GM19438 (cell line): ENCODE measurements around the gene TMEM161A.
"Not testable (repeated sequence)": the region's sequence is repeated elsewhere in the genome, so short reads cannot be mapped to it uniquely, and the experiment has no call there.

Experiments
- ATAC-seq: cut with Tn5 transposase; IDR thresholded peaks from one replicate; pipeline ENCODE4 v1.9.1; 2021; ENCODE audit warnings: low read depth; ENCODE audit not compliant: unreplicated experiment

TMEM161A gene

GRCh38 chr19:19155495-19156219 lies 17.4 kb upstream of the TMEM161A start:
- ATAC-seq: no peak

- no peak for ATAC-seq
Observed at GRCh38 chr19:19154768-19155494, 16.7 kb upstream of the TMEM161A start.

GRCh38 chr19:19152668-19153384 lies 14.5 kb upstream of the TMEM161A start:
- no peak for ATAC-seq

GRCh38 chr19:19151418-19151817 lies 13.1 kb upstream of the TMEM161A start:
- no peak for ATAC-seq

- no peak for ATAC-seq
Observed at GRCh38 chr19:19149435-19149834, 11.2 kb upstream of the TMEM161A start.

GRCh38 chr19:19148504-19148903 lies 10.2 kb upstream of the TMEM161A start:
- not testable (repeated sequence) for ATAC-seq

GRCh38 chr19:19147344-19147743 lies 9.1 kb upstream of the TMEM161A start:
- ATAC-seq: no peak

- no peak for ATAC-seq
Observed at GRCh38 chr19:19146865-19147264, 8.6 kb upstream of the TMEM161A start.

GRCh38 chr19:19145684-19146608 lies 7.7 kb upstream of the TMEM161A start:
- no peak for ATAC-seq

- ATAC-seq: no peak
Observed at GRCh38 chr19:19145281-19145680, 7.0 kb upstream of the TMEM161A start.

- ATAC-seq: no peak
Observed at GRCh38 chr19:19142347-19142746, 4.1 kb upstream of the TMEM161A start.

- no peak for ATAC-seq
Observed at GRCh38 chr19:19140476-19140875, 2.2 kb upstream of the TMEM161A start.

- no peak for ATAC-seq
Observed at GRCh38 chr19:19139876-19140229, 1.6 kb upstream of the TMEM161A start.

GRCh38 chr19:19137556-19138108 lies 646 bp downstream of the TMEM161A start:
- ATAC-seq: no peak

- ATAC-seq: not testable (repeated sequence)
Observed at GRCh38 chr19:19135713-19136112, 2.6 kb downstream of the TMEM161A start.

GRCh38 chr19:19134687-19135158 lies 3.6 kb downstream of the TMEM161A start:
- ATAC-seq: no peak

GRCh38 chr19:19133985-19134384 lies 4.3 kb downstream of the TMEM161A start:
- no peak for ATAC-seq

- ATAC-seq: no peak
Observed at GRCh38 chr19:19132912-19133311, 5.4 kb downstream of the TMEM161A start.

- ATAC-seq: no peak
Observed at GRCh38 chr19:19131989-19132388, 6.3 kb downstream of the TMEM161A start.

- ATAC-seq: no peak
Observed at GRCh38 chr19:19126102-19126501, 12.2 kb downstream of the TMEM161A start.
